Progenitor cell of endocrine pancreas (in vitro differentiated cells): ENCODE data around the gene RERG. TPM values are rescaled to one million over a fixed set of nuclear protein-coding genes. Genes with fewer than 3 reads are reported as not detected.
"Not testable (repeated sequence)": the region's sequence is repeated elsewhere in the genome, so short reads cannot be mapped to it uniquely, and the experiment has no call there.

Experiments used
- DNase-seq: peaks from one replicate; pipeline ENCODE4 v3.0.0; 2021; ENCODE audit warnings: low spot score; ENCODE audit not compliant: unreplicated experiment
- H3K27ac Mint-ChIP-seq: 2 replicates; pipeline ENCODE4 v1.8.0; 2021; ENCODE audit warnings: mild to moderate bottlenecking, moderate library complexity, mixed read lengths
- H3K27me3 Mint-ChIP-seq: 2 replicates; pipeline ENCODE4 v1.8.0; 2021; ENCODE audit warnings: mixed read lengths
- H3K36me3 Mint-ChIP-seq: 2 replicates; pipeline ENCODE4 v1.8.0; 2022; ENCODE audit warnings: mixed read lengths; ENCODE audit not compliant: insufficient read depth
- H3K4me1 Mint-ChIP-seq: 2 replicates; pipeline ENCODE4 v1.8.0; 2021; ENCODE audit warnings: low read depth, mixed read lengths
- H3K4me3 Mint-ChIP-seq: 2 replicates; pipeline ENCODE4 v1.8.0; 2021; ENCODE audit warnings: low read depth, mild to moderate bottlenecking, moderate library complexity, mixed read lengths
- H3K9me3 Mint-ChIP-seq: 2 replicates; pipeline ENCODE4 v1.8.0; 2021; ENCODE audit warnings: low read depth, mixed read lengths
- CTCF ChIP-seq: fragments of 200-600 bp; sonication (generic); IDR thresholded peaks from one replicate; pipeline ENCODE4 v1.5.0; 2021; ENCODE audit warnings: antibody characterized with exemption, mild to moderate bottlenecking; ENCODE audit not compliant: unreplicated experiment
- total RNA-seq: library from RNA; stranded (reverse); gene quantifications from 2 replicates; pipeline ENCODE4 v1.2.1, GENCODE V29; 2021

The RERG gene
- total RNA-seq, 1 donor from 2014 or later: 1.8 TPM

GRCh38 chr12:15230751-15231150 is 9.5 kb upstream of the RERG start:
- DNase-seq: no peak
- H3K36me3 Mint-ChIP-seq: no peaks in the 10 kb centered on the region
- no peak overlapping the region for H3K27ac Mint-ChIP-seq
- H3K4me1 Mint-ChIP-seq: no peaks in the 10 kb centered on the region
- TF ChIP-seq CTCF: no peak
- no peak overlapping the region for H3K4me3 Mint-ChIP-seq
- H3K27me3 Mint-ChIP-seq: peaks cover 16% of the 10 kb centered on the region
- H3K9me3 Mint-ChIP-seq: peaks cover under 1% of the 10 kb centered on the region

DNA sequence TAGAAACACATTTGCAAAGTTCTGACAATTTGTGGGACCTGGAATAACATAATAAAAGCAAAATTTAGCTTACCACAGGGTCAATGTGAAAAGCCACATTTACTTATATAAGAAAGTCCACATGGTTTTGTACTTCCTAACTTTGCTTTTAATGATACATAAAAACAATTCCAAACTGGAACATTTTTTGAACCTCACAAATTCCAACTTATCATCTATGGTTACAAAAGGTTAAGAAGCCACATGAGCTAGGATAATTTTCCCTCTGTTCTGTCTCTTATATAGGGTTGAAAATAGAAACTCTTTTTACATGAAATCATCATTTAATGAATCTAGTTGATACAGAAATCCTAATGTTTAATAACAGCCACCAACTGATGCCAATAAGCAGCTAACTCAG is 8.9 kb upstream of the RERG start:
- no peak for DNase-seq
- Mint-ChIP-seq H3K4me1 (no peaks in the 10 kb centered on the region), H3K36me3 (no peaks in the 10 kb centered on the region), H3K4me3 (no peak overlapping the region), H3K27ac (no peak overlapping the region), H3K9me3 (no peaks in the 10 kb centered on the region), H3K27me3 (peaks cover 16% of the 10 kb centered on the region)
- no peak for TF ChIP-seq CTCF

GRCh38 chr12:15227004-15227679 is 5.9 kb upstream of the RERG start:
- no peaks in the 10 kb centered on the region for H3K9me3 Mint-ChIP-seq
- no peaks in the 10 kb centered on the region for H3K36me3 Mint-ChIP-seq
- H3K4me3 Mint-ChIP-seq: no peak overlapping the region
- no peak overlapping the region for H3K27ac Mint-ChIP-seq
- no peak for DNase-seq
- peaks cover 20% of the 10 kb centered on the region for H3K27me3 Mint-ChIP-seq
- TF ChIP-seq CTCF: peak; percentile 92
- H3K4me1 Mint-ChIP-seq: no peaks in the 10 kb centered on the region

DNA sequence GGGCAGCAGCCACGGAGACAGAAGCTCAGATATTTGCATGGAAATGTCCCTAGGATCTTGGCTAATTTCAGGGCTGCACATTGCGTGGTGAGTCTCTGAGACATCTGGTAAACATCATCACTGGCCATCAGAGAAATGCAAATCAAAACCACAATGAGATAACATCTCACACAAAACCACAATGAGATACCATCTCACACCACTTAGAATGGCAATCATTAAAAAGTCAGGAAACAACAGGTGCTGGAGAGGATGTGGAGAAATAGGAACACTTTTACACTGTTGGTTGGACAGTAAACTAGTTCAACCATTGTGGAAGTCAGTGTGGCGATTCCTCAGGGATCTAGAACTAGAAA is 4.6 kb upstream of the RERG start:
- H3K9me3 Mint-ChIP-seq, H3K4me3 Mint-ChIP-seq, DNase-seq, H3K4me1 Mint-ChIP-seq, H3K36me3 Mint-ChIP-seq, H3K27ac Mint-ChIP-seq: not testable (repeated sequence)
- peaks cover 22% of the 10 kb centered on the region for H3K27me3 Mint-ChIP-seq

- no peaks in the 10 kb centered on the region for H3K9me3 Mint-ChIP-seq
- DNase-seq: no peak
- H3K4me1 Mint-ChIP-seq: peaks cover 6% of the 10 kb centered on the region
- peaks cover 25% of the 10 kb centered on the region for H3K27me3 Mint-ChIP-seq
- no peak overlapping the region for H3K27ac Mint-ChIP-seq
- no peak overlapping the region for H3K4me3 Mint-ChIP-seq
- no peak for TF ChIP-seq CTCF
- H3K36me3 Mint-ChIP-seq: no peaks in the 10 kb centered on the region
Measured at GRCh38 chr12:15225136-15225862, 4.1 kb upstream of the RERG start.

DNA sequence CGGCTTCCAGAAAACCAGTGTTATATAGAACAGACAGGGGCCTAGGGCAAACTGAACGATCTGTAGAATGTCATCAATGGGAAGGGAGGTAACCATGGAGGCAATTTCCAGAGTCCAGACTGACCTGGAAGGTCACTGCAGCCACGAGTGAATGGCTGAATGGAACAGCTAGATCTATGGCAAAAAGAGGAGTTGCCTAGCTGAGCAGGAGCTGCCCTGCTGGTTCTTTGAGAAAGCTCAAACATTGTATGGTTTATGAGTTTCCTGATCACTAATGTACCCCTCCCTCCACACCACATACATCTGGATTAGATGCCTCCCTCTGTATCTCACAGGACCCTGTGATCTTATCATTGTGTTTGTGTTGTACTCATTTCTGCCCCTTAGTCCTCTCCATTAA is 1.0 kb upstream of the RERG start:
- no peak for DNase-seq
- Mint-ChIP-seq H3K4me3 (no peak overlapping the region), H3K27me3 (peaks cover 21% of the 10 kb centered on the region), H3K27ac (no peak overlapping the region), H3K9me3 (no peaks in the 10 kb centered on the region), H3K36me3 (no peaks in the 10 kb centered on the region), H3K4me1 (peaks cover 6% of the 10 kb centered on the region)
- TF ChIP-seq CTCF: no peak
